ENCODE results near the gene NUTF2. TPM values are rescaled to one million over a fixed set of nuclear protein-coding genes. Genes with fewer than 3 reads are reported as not detected.

The NUTF2 gene
- total RNA-seq, 1 donor from 2014 or later, result 177 TPM

DNA sequence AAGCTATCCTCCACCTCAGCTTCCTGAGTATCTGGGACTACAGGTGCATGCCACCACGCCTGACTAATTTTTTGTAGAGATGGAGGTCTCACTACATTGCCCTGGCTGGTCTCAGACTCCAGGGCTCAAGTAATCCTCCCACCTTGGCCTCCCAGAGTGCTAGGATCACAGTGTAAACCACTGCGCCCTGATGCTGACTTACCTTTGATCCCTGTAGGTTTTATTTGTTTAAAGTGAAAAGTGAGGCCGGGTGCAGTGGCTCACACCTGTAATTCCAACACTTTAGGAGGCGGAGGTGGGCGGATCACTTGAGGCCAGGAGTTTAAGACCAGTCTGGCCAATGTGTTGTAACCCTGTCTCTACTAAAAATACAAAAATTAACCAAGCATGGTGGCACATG is 55.0 kb downstream of the NUTF2 start:
- DNase-seq (ENCODE audit: low spot score, unreplicated experiment), result no peak
- Mint-ChIP-seq H3K4me3 (ENCODE audit: low read depth) (no peak overlapping the region), H3K27me3 (no peaks in the 10 kb centered on the region), H3K27ac (no peak overlapping the region), H3K9me3 (ENCODE audit: low read depth) (no peaks in the 10 kb centered on the region), H3K4me1 (ENCODE audit: low read depth) (no peaks in the 10 kb centered on the region), H3K36me3 (ENCODE audit: insufficient read depth) (peaks cover 6% of the 10 kb centered on the region)
- TF ChIP-seq, protein P1, sequence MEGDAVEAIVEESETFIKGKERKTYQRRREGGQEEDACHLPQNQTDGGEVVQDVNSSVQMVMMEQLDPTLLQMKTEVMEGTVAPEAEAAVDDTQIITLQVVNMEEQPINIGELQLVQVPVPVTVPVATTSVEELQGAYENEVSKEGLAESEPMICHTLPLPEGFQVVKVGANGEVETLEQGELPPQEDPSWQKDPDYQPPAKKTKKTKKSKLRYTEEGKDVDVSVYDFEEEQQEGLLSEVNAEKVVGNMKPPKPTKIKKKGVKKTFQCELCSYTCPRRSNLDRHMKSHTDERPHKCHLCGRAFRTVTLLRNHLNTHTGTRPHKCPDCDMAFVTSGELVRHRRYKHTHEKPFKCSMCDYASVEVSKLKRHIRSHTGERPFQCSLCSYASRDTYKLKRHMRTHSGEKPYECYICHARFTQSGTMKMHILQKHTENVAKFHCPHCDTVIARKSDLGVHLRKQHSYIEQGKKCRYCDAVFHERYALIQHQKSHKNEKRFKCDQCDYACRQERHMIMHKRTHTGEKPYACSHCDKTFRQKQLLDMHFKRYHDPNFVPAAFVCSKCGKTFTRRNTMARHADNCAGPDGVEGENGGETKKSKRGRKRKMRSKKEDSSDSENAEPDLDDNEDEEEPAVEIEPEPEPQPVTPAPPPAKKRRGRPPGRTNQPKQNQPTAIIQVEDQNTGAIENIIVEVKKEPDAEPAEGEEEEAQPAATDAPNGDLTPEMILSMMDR (IDR thresholded peaks at IDR 0.05; ENCODE audit: unreplicated experiment), result no peak

DNA sequence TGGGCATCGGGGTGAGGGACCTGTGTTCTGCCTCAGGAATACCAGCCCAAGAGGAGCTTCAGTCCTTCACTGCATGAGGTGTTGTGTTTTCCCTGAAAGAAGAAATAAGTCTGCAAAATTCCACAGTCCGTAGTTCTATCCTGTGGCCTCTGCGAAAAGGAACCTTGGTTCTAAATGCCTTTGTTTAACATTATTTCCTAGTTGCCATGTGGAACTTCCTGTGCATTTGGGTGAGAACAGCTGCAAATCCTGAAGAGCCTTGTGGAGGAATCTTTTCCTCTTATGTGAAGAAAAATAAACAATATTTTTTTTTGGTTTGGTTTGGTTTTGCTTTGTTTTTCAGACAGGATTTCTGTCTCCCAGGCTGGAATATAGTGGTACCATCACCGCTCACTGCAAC is 56.1 kb downstream of the NUTF2 start:
- peak overlapping the region; percentile 60 for H3K27ac Mint-ChIP-seq
- no peak for DNase-seq (ENCODE audit: low spot score, unreplicated experiment)
- no peaks in the 10 kb centered on the region for H3K9me3 Mint-ChIP-seq (ENCODE audit: low read depth)
- TF ChIP-seq, protein P1 (IDR thresholded peaks at IDR 0.05; ENCODE audit: unreplicated experiment), result no peak
- no peaks in the 10 kb centered on the region for H3K27me3 Mint-ChIP-seq
- no peaks in the 10 kb centered on the region for H3K4me1 Mint-ChIP-seq (ENCODE audit: low read depth)
- peaks cover 4% of the 10 kb centered on the region for H3K36me3 Mint-ChIP-seq (ENCODE audit: insufficient read depth)
- no peak overlapping the region for H3K4me3 Mint-ChIP-seq (ENCODE audit: low read depth)

DNA sequence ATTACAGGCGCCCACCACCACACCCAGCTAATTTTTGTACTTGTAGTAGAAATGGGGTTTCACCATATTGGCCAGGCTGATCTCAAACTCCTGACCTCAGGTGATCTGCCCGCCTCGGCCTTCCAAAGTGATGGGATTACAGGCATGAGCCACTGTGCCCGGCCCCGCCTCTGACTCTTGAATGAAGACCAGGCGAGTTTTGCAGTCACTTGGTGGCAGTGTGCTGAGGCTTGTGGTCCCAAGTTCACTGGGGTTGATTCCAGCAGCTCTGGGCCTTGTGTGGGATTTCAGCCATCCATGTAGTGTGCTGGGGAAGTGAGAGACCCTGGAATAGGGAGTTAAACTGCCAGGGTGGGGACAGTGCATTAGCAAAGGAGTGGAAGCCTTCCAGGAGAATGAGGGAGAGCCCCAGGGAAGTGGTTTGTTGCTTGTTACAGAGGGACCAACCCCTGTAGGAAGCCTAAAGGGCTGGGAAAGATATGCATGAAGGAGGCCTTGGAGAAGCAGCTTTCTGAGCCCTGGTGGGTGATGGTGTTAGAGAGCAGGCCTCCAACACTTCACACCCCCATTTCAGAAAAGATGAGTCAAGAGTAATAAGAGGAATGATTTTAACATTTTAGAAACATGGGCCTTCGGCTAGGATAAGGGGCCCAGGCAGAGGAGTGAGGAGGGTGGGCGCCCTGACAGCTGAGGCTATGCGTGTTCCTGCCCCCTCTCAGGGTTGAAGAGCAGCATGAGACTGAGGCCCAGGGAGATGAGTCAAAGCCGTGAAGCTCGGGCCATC is 60.9 kb downstream of the NUTF2 start:
- H3K36me3 Mint-ChIP-seq (ENCODE audit: insufficient read depth), result peaks cover 8% of the 10 kb centered on the region
- H3K4me1 Mint-ChIP-seq (ENCODE audit: low read depth), result no peaks in the 10 kb centered on the region
- no peaks in the 10 kb centered on the region for H3K27me3 Mint-ChIP-seq
- peak overlapping the region; percentile 10 for H3K27ac Mint-ChIP-seq
- no peaks in the 10 kb centered on the region for H3K9me3 Mint-ChIP-seq (ENCODE audit: low read depth)
- no peak for DNase-seq (ENCODE audit: low spot score, unreplicated experiment)
- TF ChIP-seq, protein P1 (IDR thresholded peaks at IDR 0.05; ENCODE audit: unreplicated experiment), result no peak
- H3K4me3 Mint-ChIP-seq (ENCODE audit: low read depth), result no peak overlapping the region

DNA sequence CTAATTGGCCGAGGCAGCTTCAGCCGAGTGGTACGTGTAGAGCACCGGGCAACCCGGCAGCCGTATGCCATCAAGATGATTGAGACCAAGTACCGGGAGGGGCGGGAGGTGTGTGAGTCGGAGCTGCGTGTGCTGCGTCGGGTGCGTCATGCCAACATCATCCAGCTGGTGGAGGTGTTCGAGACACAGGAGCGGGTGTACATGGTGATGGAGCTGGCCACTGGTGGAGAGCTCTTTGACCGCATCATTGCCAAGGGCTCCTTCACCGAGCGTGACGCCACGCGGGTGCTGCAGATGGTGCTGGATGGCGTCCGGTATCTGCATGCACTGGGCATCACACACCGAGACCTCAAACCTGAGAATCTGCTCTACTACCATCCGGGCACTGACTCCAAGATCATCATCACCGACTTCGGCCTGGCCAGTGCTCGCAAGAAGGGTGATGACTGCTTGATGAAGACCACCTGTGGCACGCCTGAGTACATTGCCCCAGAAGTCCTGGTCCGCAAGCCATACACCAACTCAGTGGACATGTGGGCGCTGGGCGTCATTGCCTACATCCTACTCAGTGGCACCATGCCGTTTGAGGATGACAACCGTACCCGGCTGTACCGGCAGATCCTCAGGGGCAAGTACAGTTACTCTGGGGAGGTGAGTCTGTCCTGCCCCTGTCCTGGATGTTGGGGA is 62.5 kb downstream of the NUTF2 start:
- DNase-seq (ENCODE audit: low spot score, unreplicated experiment), result no peak
- Mint-ChIP-seq H3K9me3 (ENCODE audit: low read depth) (no peaks in the 10 kb centered on the region), H3K27me3 (no peaks in the 10 kb centered on the region), H3K27ac (no peak overlapping the region), H3K36me3 (ENCODE audit: insufficient read depth) (peaks cover 5% of the 10 kb centered on the region), H3K4me3 (ENCODE audit: low read depth) (no peak overlapping the region), H3K4me1 (ENCODE audit: low read depth) (no peaks in the 10 kb centered on the region)
- TF ChIP-seq, protein P1 (IDR thresholded peaks at IDR 0.05; ENCODE audit: unreplicated experiment), result no peak

DNA sequence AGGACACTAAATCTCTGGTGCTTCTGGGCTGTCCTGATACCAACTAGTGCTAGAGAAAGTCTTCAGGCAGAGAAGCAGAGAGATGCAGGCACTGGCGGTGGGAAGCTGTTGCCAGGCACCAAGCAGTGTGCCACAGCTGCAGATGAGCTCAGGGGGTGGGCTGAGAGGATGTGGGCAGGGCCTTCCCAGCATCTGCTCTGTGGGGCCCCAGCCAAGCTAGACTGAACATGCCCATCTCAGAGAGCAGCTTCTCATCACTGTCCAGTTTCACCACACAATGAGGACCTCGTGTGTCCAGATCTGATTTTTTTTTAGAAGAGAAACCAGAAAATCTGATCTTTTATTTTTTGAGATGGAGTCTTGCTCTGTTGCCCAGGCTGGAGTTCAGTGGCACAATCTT is 63.4 kb downstream of the NUTF2 start:
- Mint-ChIP-seq H3K36me3 (ENCODE audit: insufficient read depth) (peaks cover 5% of the 10 kb centered on the region), H3K9me3 (ENCODE audit: low read depth) (no peaks in the 10 kb centered on the region), H3K4me3 (ENCODE audit: low read depth) (no peak overlapping the region), H3K4me1 (ENCODE audit: low read depth) (peaks cover 6% of the 10 kb centered on the region), H3K27ac (no peak overlapping the region), H3K27me3 (no peaks in the 10 kb centered on the region)
- TF ChIP-seq, protein P1 (IDR thresholded peaks at IDR 0.05; ENCODE audit: unreplicated experiment), result no peak
- DNase-seq (ENCODE audit: low spot score, unreplicated experiment), result no peak
